ENCODE data around the gene AGO1.
"Not testable (repeated sequence)": the region's sequence is repeated elsewhere in the genome, so short reads cannot be mapped to it uniquely, and the experiment has no call there.

Gene AGO1

DNA sequence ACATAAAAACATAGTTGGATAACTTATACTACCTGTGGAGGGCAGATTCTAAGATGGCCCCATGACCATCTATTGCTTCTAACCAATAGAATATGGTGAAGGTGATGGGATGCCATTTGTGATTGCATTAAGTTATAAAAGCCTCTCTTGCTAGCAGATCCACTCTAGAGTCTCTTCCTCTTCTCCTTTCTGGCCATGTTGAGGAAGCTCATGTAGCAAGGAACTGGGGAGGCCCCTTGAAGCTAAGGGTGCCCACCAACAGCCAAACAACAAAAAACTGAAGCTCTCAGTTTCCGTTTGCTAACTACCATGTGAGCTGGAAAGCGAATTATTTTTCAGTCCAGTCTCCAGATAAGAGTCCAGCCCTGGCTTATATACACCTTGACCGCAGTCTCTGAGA, 16.0 kb upstream of the AGO1 start:
- DNase-seq = no peak

DNA sequence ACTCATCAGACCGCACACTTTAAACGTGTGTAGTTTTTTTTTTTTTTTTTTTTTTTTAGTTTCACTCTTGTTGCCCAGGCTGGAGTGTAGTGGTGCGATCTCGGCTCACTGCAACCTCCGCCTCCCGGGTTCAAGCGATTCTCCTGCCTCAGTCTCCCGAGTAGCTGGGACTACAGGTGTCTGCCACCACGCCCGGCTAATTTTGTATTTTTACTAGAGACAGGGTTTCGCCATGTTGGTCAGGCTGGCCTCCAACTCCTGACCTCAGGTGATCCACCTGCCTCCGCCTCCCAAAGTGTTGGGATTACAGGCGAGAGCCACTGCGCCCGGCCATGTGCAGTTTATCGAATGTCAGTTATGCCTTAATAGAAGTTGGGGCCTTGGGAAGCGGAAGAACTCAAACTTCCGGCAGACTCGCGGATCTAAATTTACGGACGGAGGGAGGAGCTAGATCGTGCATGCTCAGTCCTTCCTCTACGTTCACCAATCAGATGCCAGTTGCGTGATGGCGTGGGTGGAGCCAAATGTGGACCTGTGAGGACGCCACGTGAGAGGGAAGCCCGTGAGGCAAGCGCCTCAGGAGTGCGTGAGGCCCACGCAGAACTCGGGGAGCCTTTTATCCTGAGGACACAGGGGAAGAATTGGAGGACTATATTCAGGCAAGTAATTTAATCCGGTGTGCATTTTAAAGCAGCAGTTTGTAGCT, 13.6 kb upstream of the AGO1 start:
- DNase-seq = not testable (repeated sequence)

- DNase-seq = no peak
Observed at GRCh38 chr1:35870651-35871309, 12.2 kb upstream of the AGO1 start.

DNA sequence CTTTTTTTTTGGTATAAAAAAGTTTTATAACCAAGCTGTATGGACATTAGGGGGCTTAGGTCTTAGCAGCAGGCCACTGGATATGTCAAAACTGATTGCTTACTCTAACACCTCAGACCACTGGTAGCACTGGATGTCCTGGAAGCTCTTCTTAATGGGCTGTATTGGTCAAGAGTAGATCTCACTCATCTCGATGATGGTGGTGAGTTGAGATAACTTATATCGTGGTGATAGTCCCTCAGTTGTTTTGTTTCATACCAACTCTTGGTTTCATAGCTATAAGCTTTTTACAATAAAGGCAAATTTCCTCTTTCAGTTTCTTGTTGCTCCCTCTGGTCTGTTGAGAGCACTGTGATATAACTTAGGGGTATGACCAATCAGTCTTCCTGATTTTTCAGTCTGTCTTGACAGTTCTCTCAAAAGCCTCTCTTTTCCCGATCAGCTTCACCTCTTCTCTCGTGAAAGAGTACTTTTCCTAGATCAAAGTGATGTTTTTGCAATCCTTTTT, 9.7 kb upstream of the AGO1 start:
- DNase-seq = no peak

- DNase-seq = not testable (repeated sequence)
Observed at GRCh38 chr1:35874115-35874514, 8.9 kb upstream of the AGO1 start.

- no peak for DNase-seq
Observed at GRCh38 chr1:35876988-35877387, 6.0 kb upstream of the AGO1 start.

- DNase-seq = no peak
Observed at GRCh38 chr1:35881850-35882273, 1.1 kb upstream of the AGO1 start.

- no peak for DNase-seq
Observed at GRCh38 chr1:35882586-35882944, 444 bp upstream of the AGO1 start.

GRCh38 chr1:35883635-35884101, 659 bp downstream of the AGO1 start:
- DNase-seq = peak; percentile 69

DNA sequence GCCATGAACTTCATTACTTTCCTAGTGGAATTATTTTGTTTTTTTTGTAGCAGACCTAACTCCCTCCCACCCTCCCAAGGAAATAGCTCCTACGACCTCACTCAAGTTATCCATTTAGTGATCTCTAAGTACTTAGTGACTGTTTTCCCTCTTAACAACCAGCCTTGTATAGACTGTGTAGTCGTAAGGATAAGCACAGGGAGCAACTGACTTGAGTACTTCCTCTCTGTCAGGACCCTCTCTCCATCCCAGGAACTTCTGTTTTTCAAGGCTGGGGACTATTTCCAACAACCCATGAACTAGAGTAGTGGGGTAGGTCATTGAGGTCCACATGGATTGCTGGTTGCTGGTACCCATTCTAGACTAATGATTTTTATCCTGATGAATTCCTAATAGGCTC, 1.9 kb downstream of the AGO1 start:
- DNase-seq = no peak

DNA sequence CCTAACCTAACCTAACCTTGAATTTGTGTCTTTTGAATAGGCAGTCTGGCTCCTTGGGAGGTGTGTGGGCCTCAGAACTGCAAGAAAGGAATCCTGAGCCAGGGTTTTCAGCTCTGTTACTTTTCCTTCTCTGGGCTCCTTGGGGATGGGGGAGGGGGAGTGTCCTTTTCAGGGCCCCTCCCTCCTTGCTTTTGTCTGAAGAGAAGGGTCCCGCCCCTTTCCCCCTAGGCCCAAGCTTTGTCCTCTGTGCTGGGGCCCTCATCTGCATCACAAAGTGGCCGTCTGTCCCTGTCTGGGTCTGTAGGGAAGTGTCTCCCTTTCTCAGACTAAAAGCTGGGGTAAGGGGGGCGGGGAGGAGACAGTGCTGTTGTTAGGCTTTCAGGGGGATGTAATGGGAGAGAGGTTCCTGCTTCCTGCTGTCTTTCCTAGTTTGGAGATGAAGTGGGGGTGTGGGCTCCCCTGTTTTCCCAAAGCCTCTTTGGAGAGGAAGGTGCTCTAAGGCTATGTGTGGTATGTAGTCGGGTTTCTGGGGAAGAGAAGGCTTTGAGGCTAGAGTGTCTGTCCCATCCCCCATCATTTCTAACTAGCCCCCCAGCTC, 3.1 kb downstream of the AGO1 start:
- DNase-seq = no peak

DNA sequence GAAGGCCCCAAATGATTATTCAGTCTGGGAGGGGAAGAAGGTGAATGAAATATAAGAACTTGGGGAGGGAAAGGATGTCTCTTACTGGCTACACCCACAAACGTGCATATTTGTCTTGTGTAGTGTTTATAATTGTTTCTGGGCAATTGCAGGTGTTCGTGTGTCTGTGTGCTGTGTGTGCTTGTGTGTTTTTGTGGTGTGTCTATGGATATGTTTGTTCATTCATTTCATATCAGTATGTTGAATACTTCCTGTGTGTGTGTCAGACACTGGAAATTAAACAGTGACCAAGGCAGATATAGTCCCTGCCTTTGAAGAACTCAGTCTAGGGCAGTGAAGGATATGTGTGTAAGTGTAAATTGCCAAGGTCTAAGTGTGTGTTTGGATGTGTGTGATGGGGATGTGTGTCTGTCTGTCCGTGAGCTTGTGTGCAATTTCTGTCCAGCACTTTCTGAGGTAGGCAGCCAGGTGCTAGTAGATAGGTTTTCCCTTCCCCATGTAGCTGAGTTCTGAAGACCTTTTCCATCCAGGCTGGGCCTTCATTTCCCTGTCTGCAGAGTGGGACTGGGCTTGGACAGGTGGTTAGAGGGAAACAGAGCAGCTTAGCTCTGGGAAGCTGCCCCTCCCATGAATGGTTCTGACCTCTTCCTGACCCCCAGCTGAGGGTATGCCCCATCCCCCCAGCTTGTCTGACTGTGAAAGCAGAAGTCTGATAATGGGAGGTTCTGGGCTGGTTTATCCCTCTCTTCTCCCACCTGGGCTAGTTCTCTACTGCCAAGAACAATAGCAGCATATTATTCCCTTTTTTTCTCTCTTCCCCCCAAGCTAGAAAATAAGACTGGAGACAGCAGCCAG, 3.8 kb downstream of the AGO1 start:
- no peak for DNase-seq

GRCh38 chr1:35887508-35887907, 4.5 kb downstream of the AGO1 start:
- no peak for DNase-seq

- DNase-seq = no peak
Observed at GRCh38 chr1:35888255-35888654, 5.2 kb downstream of the AGO1 start.

DNA sequence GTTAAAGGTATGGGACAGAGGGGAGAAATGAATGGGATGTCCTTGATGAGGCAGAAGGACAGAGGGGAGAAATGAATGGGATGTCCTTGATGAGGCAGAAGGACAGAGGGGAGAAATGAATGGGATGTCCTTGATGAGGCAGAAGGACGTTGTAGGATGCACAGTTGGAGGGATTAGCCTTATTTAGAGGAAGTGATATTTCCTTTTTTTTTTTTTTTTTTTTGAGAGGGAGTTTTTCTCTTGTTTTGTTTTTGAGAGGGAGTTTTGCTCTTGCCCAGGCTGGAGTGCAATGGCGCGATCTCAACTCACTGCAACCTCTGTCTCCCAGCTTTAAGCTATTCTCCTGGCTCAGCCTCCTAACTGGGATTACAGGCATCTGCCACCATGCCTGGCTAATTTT, 6.0 kb downstream of the AGO1 start:
- not testable (repeated sequence) for DNase-seq

DNA sequence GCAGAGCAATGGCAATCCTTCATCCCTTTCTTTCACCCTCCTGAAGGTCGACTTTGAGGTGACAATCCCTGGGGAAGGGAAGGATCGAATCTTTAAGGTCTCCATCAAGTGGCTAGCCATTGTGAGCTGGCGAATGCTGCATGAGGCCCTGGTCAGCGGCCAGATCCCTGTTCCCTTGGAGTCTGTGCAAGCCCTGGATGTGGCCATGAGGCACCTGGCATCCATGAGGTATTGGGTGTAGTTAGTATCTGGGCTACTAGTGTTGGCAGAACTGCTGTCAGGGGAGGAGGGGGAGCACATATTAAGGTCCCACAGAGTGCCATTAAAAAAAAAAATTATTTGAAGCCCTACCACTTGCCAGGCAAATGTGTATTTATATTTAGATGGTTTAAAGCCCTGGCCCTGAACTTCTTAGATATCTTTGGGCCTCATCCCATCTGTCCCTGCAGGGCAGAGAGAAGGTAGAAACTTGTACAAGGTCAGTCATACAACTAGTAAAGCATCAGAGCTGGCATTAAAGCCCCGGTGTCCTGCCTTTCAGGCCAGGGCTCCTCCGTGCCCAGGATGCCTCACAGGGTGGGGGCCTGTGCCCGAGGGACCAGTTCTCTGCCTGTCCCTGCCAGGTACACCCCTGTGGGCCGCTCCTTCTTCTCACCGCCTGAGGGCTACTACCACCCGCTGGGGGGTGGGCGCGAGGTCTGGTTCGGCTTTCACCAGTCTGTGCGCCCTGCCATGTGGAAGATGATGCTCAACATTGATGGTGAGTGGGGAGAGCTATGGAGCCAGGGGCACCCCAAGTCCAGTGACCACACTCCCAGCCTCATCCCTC, 10.3 kb downstream of the AGO1 start:
- DNase-seq = no peak

- no peak for DNase-seq
Observed at GRCh38 chr1:35894183-35894582, 11.2 kb downstream of the AGO1 start.

- no peak for DNase-seq
Observed at GRCh38 chr1:35894656-35895055, 11.6 kb downstream of the AGO1 start.

GRCh38 chr1:35899941-35900340, 16.9 kb downstream of the AGO1 start:
- no peak for DNase-seq

DNA sequence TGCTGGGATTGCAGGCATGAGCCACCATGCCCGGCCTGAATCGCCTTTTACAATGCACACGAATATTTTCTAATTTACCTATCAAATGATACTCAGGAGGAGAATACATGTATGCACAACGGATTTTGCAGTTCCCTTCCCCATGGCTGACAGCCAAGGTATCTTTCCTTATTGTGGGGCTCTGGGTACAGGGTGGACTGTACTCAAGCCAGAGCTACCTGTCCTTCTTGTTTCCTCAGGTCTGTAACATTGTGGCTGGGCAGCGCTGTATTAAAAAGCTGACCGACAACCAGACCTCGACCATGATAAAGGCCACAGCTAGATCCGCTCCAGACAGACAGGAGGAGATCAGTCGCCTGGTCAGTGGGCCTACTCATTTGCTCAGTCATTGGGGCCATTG, 18.2 kb downstream of the AGO1 start:
- DNase-seq = no peak

DNA sequence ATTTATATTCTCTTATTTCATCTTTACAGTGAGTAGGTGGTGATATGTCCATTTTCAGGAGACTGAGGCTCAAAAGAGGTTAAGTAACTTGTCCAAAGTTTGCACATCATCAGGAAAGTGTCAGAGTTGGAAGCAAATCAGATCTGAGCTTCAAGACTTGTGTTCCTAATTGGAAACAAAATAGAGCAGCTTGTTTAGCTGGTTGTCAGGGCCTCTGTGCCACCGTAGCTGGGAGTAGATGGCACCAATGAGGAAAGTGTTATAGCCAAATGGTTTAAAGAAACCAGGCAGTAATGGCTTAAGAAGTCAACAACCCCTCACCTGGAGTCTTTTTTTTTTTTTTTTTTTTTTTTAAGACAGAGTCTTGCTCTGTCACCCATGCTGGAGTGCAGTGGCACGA, 19.7 kb downstream of the AGO1 start:
- no peak for DNase-seq

DNA sequence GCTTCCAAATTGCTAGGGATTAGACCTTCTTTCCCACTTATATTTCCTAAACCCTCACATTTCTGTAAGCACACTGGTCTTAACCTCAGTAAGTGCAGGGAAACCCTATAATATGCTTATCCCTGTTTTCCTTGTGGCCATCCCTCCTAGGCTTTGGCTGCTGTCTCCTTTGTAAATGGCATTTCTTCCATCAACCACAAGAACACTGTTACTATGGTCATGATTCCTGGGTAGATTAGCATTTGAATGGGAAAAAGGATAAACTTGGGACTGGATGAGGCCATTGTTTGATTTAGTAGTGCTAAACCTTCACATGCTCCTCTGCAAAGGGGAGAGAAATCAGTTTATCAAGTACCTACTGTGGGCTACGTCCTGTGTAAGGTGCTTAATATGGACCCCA, 31.7 kb downstream of the AGO1 start:
- no peak for DNase-seq

All from right kidney (tissue), 1 donor.